GM23338 (cell line): ENCODE data around the gene SPATA31C1. TPM values are rescaled to one million over a fixed set of nuclear protein-coding genes. Genes with fewer than 3 reads are reported as not detected.
A peak's percentile ranks its signal among the peaks of the same experiment; 100 is the strongest.

Experiments used
- ATAC-seq: fragments of 200-7000 bp; cut with Tn5 transposase; 3 replicates; pipeline ENCODE4 v1.9.1; 2020
- DNase-seq: peaks from one replicate; pipeline ENCODE4 v3.0.0-alpha.2; 2015; ENCODE audit warnings: low spot score
- H2AFZ ChIP-seq: fragments of 200-600 bp; sonication (generic); 2 replicates; pipeline ENCODE4 v1.8.0; 2016; ENCODE audit warnings: antibody characterized with exemption, mild to moderate bottlenecking, moderate library complexity
- H3F3A ChIP-seq: fragments of 200-600 bp; sonication (generic); replicated peaks from 2 replicates; pipeline ENCODE4 v1.8.0; 2017; ENCODE audit warnings: antibody characterized with exemption, mixed run types, low read depth
- H3K27ac ChIP-seq: fragments of 200-600 bp; sonication (generic); 2 replicates; pipeline ENCODE4 v1.6.1; 2016; ENCODE audit warnings: low read depth
- H3K27me3 ChIP-seq: fragments of 200-600 bp; sonication (generic); 2 replicates; pipeline ENCODE4 v1.8.0; 2016; ENCODE audit warnings: mild to moderate bottlenecking, mixed run types, moderate library complexity; ENCODE audit not compliant: insufficient read depth
- H3K36me3 ChIP-seq: fragments of 200-600 bp; sonication (generic); 2 replicates; pipeline ENCODE4 v1.8.0; 2016; ENCODE audit warnings: mild to moderate bottlenecking; ENCODE audit not compliant: insufficient read depth
- H3K4me1 ChIP-seq: fragments of 200-600 bp; sonication (generic); 2 replicates; pipeline ENCODE4 v1.8.0; 2016; ENCODE audit warnings: mild to moderate bottlenecking, moderate library complexity; ENCODE audit not compliant: insufficient read depth
- H3K4me2 ChIP-seq: fragments of 200-600 bp; sonication (generic); 2 replicates; pipeline ENCODE4 v1.7.1; 2017; ENCODE audit warnings: mixed run types
- H3K4me3 ChIP-seq: fragments of 200-600 bp; sonication (generic); 2 replicates; pipeline ENCODE4 v1.6.1; 2016; ENCODE audit warnings: mixed run types
- H3K79me2 ChIP-seq: fragments of 200-600 bp; sonication (generic); replicated peaks from 2 replicates; pipeline ENCODE4 v1.8.0; 2017; ENCODE audit warnings: mild to moderate bottlenecking; ENCODE audit not compliant: insufficient read depth
- H3K9me2 ChIP-seq: fragments of 200-600 bp; sonication (generic); 2 replicates; pipeline ENCODE4 v1.8.0; 2017; ENCODE audit not compliant: insufficient read depth
- H4K20me1 ChIP-seq: fragments of 200-600 bp; sonication (generic); replicated peaks from 2 replicates; pipeline ENCODE4 v1.8.0; 2017; ENCODE audit warnings: mild to moderate bottlenecking; ENCODE audit not compliant: insufficient read depth
- H3K27ac Mint-ChIP-seq: 2 replicates; pipeline ENCODE4 v1.8.0; 2020; ENCODE audit warnings: inconsistent platforms, mild to moderate bottlenecking, moderate library complexity, mixed read lengths
- H3K27me3 Mint-ChIP-seq: 3 replicates; pipeline ENCODE4 v1.8.0; 2022; ENCODE audit warnings: low read depth, mild to moderate bottlenecking, moderate library complexity, mixed read lengths, inconsistent platforms; ENCODE audit not compliant: insufficient read depth, poor library complexity
- H3K36me3 Mint-ChIP-seq: 3 replicates; pipeline ENCODE4 v1.8.0; 2021; ENCODE audit warnings: low read depth, mild to moderate bottlenecking, inconsistent platforms, moderate library complexity, mixed read lengths
- H3K4me1 Mint-ChIP-seq: 3 replicates; pipeline ENCODE4 v1.8.0; 2020; ENCODE audit warnings: mild to moderate bottlenecking, inconsistent platforms, mixed read lengths
- H3K4me3 Mint-ChIP-seq: 3 replicates; pipeline ENCODE4 v1.8.0; 2021; ENCODE audit warnings: moderate library complexity, mild to moderate bottlenecking, inconsistent platforms, mixed read lengths
- H3K9me3 Mint-ChIP-seq: 3 replicates; pipeline ENCODE4 v1.8.0; 2020; ENCODE audit warnings: moderate library complexity, mild to moderate bottlenecking, inconsistent platforms, mixed read lengths
- CREB1 ChIP-seq: fragments of 250-450 bp; sonication (Bioruptor Pico); IDR thresholded peaks from 2 replicates; pipeline ENCODE4 v1.5.0; 2020; ENCODE audit warnings: low read depth, mild to moderate bottlenecking, moderate library complexity
- EZH2 ChIP-seq: fragments of 200-600 bp; sonication (generic); IDR thresholded peaks from one replicate; pipeline ENCODE4 v1.8.0; 2017; ENCODE audit warnings: antibody characterized with exemption, mild to moderate bottlenecking, low read depth; ENCODE audit not compliant: unreplicated experiment
- EZH2phosphoT487 ChIP-seq: fragments of 200-600 bp; sonication (generic); IDR thresholded peaks from one replicate; pipeline ENCODE4 v1.8.1; 2018; ENCODE audit warnings: antibody characterized with exemption; ENCODE audit not compliant: unreplicated experiment
- JUNB ChIP-seq: IDR thresholded peaks from one replicate; pipeline ENCODE4 v1.6.1; 2016; ENCODE audit warnings: antibody characterized with exemption; ENCODE audit not compliant: unreplicated experiment
- NANOG ChIP-seq: IDR thresholded peaks from 2 replicates; pipeline ENCODE4 v1.6.1; 2016; ENCODE audit warnings: antibody characterized with exemption, borderline replicate concordance
- POLR2AphosphoS5 ChIP-seq: IDR thresholded peaks from 2 replicates; pipeline ENCODE4 v1.6.1; 2016; ENCODE audit warnings: antibody characterized with exemption, low read depth
- STAT1 ChIP-seq: IDR thresholded peaks from one replicate; pipeline ENCODE4 v1.6.1; 2016; ENCODE audit warnings: antibody characterized with exemption; ENCODE audit not compliant: unreplicated experiment
- ZNF114 ChIP-seq: fragments of 250-450 bp; sonication (Bioruptor Pico); IDR thresholded peaks from 2 replicates; pipeline ENCODE4 v1.5.0; 2020; ENCODE audit warnings: mild to moderate bottlenecking, moderate library complexity
- ZNF331 ChIP-seq: fragments of 250-450 bp; sonication (Bioruptor Pico); IDR thresholded peaks from 2 replicates; pipeline ENCODE4 v1.5.0; 2020; ENCODE audit warnings: low read depth, mild to moderate bottlenecking, moderate library complexity
- polyA plus RNA-seq: library from polyadenylated mRNA; unstranded; fragments of >200 nt; fragmentation: Nextera tagmentation; extraction: Ambion mirVana; gene quantifications from 2 replicates; pipeline ENCODE4 v1.2.1, GENCODE V29; 2016
- total RNA-seq: library from RNA; depleted of rRNA; stranded (reverse); fragments of >200 nt; shearing (Covaris generic); gene quantifications from 2 replicates; pipeline ENCODE4 v1.2.3, GENCODE V29; 2014
- TF ChIP-seq, protein P1 (sequence below), 2 experiments: fragments of 200-600 bp in 1 of 2; sonication (generic) in 1 of 2; conservative IDR thresholded peaks; 2 replicates each; pipeline versions ENCODE4 v1.5.1 to v1.6.1; 2016 to 2017; ENCODE audit warnings: antibody characterized with exemption in 2 of 2, low read depth in 2 of 2, mild to moderate bottlenecking in 2 of 2, moderate library complexity in 1 of 2
- TF ChIP-seq, protein P2 (sequence below): IDR thresholded peaks from one replicate; pipeline ENCODE4 v1.6.1; 2018; ENCODE audit warnings: antibody characterized with exemption; ENCODE audit not compliant: unreplicated experiment
- TF ChIP-seq, protein P3 (sequence below): fragments of 250-450 bp; sonication (Bioruptor Pico); IDR thresholded peaks from 2 replicates; pipeline ENCODE4 v1.5.0; 2020; ENCODE audit warnings: mild to moderate bottlenecking, moderate library complexity
- TF ChIP-seq, protein P4 (sequence below): IDR thresholded peaks from 2 replicates; pipeline ENCODE4 v1.6.1; 2016; ENCODE audit warnings: antibody characterized with exemption

SPATA31C1 gene
- total and polyA plus RNA-seq, 2 experiments from 2014 or later = not detected

DNA sequence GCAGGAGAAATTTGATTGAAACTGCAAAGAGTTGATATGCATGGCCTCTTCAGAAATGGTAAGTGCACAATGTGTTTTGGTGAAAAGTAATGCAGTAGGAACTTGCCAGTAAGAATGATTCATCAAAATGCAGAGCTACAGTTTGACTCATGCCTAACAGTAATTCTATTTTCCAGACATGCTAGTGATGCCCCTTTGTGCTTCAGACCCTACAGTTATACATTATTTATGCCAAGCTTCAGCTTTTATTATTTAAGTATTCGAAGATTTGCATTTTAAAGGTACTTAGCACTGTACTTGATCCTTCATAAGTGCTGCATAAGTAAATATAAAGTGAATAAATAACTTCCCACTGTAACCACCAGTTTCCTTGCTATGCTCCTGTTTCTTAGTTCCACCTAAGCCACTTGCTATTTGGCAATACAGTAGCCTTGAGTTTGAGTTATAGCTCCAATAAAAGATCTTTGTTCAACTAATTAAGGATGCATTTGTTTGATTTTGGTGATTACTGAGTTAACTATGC lies 38.7 kb upstream of the SPATA31C1 start:
- Histone ChIP-seq H3F3A (no peaks in the 10 kb centered on the region), H3K4me1 (peaks cover 20% of the 10 kb centered on the region), H2AFZ (no peak overlapping the region), H3K27me3 (no peaks in the 10 kb centered on the region), H3K27ac (no peak overlapping the region), H3K79me2 (no peaks in the 10 kb centered on the region), H3K36me3 (no peaks in the 10 kb centered on the region), H3K9me2 (peaks cover 3% of the 10 kb centered on the region; the same call in 1 of the 2 replicates), H3K4me3 (no peak overlapping the region), H3K4me2 (peak overlapping the region; percentile 21; the same call in 1 of the 2 replicates), H4K20me1 (no peaks in the 10 kb centered on the region)
- peaks cover 7% of the 10 kb centered on the region; the same call in 2 of the 3 replicates for H3K36me3 Mint-ChIP-seq
- H3K9me3 Mint-ChIP-seq = peaks cover 3% of the 10 kb centered on the region
- no peak for TF ChIP-seq ZNF114
- TF ChIP-seq CREB1 = no peak
- TF ChIP-seq, protein P1, sequence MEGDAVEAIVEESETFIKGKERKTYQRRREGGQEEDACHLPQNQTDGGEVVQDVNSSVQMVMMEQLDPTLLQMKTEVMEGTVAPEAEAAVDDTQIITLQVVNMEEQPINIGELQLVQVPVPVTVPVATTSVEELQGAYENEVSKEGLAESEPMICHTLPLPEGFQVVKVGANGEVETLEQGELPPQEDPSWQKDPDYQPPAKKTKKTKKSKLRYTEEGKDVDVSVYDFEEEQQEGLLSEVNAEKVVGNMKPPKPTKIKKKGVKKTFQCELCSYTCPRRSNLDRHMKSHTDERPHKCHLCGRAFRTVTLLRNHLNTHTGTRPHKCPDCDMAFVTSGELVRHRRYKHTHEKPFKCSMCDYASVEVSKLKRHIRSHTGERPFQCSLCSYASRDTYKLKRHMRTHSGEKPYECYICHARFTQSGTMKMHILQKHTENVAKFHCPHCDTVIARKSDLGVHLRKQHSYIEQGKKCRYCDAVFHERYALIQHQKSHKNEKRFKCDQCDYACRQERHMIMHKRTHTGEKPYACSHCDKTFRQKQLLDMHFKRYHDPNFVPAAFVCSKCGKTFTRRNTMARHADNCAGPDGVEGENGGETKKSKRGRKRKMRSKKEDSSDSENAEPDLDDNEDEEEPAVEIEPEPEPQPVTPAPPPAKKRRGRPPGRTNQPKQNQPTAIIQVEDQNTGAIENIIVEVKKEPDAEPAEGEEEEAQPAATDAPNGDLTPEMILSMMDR (conservative IDR thresholded peaks at IDR 0.05; ENCODE audit: low read depth in 2 of 2) = no peak
- TF ChIP-seq STAT1 = no peak
- TF ChIP-seq POLR2AphosphoS5 = no peak
- TF ChIP-seq, protein P2, sequence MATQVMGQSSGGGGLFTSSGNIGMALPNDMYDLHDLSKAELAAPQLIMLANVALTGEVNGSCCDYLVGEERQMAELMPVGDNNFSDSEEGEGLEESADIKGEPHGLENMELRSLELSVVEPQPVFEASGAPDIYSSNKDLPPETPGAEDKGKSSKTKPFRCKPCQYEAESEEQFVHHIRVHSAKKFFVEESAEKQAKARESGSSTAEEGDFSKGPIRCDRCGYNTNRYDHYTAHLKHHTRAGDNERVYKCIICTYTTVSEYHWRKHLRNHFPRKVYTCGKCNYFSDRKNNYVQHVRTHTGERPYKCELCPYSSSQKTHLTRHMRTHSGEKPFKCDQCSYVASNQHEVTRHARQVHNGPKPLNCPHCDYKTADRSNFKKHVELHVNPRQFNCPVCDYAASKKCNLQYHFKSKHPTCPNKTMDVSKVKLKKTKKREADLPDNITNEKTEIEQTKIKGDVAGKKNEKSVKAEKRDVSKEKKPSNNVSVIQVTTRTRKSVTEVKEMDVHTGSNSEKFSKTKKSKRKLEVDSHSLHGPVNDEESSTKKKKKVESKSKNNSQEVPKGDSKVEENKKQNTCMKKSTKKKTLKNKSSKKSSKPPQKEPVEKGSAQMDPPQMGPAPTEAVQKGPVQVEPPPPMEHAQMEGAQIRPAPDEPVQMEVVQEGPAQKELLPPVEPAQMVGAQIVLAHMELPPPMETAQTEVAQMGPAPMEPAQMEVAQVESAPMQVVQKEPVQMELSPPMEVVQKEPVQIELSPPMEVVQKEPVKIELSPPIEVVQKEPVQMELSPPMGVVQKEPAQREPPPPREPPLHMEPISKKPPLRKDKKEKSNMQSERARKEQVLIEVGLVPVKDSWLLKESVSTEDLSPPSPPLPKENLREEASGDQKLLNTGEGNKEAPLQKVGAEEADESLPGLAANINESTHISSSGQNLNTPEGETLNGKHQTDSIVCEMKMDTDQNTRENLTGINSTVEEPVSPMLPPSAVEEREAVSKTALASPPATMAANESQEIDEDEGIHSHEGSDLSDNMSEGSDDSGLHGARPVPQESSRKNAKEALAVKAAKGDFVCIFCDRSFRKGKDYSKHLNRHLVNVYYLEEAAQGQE = no peak
- no peak for TF ChIP-seq EZH2
- TF ChIP-seq, protein P3, sequence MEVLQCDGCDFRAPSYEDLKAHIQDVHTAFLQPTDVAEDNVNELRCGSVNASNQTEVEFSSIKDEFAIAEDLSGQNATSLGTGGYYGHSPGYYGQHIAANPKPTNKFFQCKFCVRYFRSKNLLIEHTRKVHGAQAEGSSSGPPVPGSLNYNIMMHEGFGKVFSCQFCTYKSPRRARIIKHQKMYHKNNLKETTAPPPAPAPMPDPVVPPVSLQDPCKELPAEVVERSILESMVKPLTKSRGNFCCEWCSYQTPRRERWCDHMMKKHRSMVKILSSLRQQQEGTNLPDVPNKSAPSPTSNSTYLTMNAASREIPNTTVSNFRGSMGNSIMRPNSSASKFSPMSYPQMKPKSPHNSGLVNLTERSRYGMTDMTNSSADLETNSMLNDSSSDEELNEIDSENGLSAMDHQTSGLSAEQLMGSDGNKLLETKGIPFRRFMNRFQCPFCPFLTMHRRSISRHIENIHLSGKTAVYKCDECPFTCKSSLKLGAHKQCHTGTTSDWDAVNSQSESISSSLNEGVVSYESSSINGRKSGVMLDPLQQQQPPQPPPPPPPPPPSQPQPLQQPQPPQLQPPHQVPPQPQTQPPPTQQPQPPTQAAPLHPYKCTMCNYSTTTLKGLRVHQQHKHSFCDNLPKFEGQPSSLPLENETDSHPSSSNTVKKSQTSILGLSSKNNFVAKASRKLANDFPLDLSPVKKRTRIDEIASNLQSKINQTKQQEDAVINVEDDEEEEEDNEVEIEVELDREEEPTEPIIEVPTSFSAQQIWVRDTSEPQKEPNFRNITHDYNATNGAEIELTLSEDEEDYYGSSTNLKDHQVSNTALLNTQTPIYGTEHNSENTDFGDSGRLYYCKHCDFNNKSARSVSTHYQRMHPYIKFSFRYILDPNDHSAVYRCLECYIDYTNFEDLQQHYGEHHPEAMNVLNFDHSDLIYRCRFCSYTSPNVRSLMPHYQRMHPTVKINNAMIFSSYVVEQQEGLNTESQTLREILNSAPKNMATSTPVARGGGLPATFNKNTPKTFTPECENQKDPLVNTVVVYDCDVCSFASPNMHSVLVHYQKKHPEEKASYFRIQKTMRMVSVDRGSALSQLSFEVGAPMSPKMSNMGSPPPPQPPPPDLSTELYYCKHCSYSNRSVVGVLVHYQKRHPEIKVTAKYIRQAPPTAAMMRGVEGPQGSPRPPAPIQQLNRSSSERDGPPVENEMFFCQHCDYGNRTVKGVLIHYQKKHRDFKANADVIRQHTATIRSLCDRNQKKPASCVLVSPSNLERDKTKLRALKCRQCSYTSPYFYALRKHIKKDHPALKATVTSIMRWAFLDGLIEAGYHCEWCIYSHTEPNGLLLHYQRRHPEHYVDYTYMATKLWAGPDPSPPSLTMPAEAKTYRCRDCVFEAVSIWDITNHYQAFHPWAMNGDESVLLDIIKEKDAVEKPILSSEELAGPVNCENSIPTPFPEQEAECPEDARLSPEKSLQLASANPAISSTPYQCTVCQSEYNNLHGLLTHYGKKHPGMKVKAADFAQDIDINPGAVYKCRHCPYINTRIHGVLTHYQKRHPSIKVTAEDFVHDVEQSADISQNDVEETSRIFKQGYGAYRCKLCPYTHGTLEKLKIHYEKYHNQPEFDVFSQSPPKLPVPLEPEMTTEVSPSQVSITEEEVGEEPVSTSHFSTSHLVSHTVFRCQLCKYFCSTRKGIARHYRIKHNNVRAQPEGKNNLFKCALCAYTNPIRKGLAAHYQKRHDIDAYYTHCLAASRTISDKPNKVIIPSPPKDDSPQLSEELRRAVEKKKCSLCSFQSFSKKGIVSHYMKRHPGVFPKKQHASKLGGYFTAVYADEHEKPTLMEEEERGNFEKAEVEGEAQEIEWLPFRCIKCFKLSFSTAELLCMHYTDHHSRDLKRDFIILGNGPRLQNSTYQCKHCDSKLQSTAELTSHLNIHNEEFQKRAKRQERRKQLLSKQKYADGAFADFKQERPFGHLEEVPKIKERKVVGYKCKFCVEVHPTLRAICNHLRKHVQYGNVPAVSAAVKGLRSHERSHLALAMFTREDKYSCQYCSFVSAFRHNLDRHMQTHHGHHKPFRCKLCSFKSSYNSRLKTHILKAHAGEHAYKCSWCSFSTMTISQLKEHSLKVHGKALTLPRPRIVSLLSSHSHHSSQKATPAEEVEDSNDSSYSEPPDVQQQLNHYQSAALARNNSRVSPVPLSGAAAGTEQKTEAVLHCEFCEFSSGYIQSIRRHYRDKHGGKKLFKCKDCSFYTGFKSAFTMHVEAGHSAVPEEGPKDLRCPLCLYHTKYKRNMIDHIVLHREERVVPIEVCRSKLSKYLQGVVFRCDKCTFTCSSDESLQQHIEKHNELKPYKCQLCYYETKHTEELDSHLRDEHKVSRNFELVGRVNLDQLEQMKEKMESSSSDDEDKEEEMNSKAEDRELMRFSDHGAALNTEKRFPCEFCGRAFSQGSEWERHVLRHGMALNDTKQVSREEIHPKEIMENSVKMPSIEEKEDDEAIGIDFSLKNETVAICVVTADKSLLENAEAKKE (CRISPR knock-in tag) = no peak
- no peak for TF ChIP-seq NANOG
- no peak for TF ChIP-seq JUNB
- TF ChIP-seq, protein P4, sequence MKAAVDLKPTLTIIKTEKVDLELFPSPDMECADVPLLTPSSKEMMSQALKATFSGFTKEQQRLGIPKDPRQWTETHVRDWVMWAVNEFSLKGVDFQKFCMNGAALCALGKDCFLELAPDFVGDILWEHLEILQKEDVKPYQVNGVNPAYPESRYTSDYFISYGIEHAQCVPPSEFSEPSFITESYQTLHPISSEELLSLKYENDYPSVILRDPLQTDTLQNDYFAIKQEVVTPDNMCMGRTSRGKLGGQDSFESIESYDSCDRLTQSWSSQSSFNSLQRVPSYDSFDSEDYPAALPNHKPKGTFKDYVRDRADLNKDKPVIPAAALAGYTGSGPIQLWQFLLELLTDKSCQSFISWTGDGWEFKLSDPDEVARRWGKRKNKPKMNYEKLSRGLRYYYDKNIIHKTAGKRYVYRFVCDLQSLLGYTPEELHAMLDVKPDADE = no peak
- no peak for TF ChIP-seq EZH2phosphoT487
- no peak for TF ChIP-seq ZNF331
- H3K4me1 Mint-ChIP-seq = peaks cover 33% of the 10 kb centered on the region
- no peak for DNase-seq
- H3K27ac Mint-ChIP-seq = no peak overlapping the region
- ATAC-seq = no peak
- H3K4me3 Mint-ChIP-seq = no peak overlapping the region
- peaks cover 11% of the 10 kb centered on the region for H3K27me3 Mint-ChIP-seq
